ENCODE data around the gene RASSF3.

- TF ChIP-seq CTCF (IDR thresholded peaks at IDR 0.05; ENCODE audit: borderline replicate concordance, extremely low read depth, low read length, poor library complexity, severe bottlenecking) (no peak), EZH2 (IDR thresholded peaks at IDR 0.05; ENCODE audit: borderline replicate concordance, low read depth, low read length, severe bottlenecking) (no peak)
Observed at GRCh38 chr12:64694130-64695040, 84.1 kb downstream of the RASSF3 start.

All from DND-41 (cell line).